ENCODE data around the gene LYZ. TPM values are rescaled to one million over a fixed set of nuclear protein-coding genes. Genes with fewer than 3 reads are reported as not detected.

LYZ gene
- total RNA-seq, 1 donor from 2014 or later = 4.5 TPM

DNA sequence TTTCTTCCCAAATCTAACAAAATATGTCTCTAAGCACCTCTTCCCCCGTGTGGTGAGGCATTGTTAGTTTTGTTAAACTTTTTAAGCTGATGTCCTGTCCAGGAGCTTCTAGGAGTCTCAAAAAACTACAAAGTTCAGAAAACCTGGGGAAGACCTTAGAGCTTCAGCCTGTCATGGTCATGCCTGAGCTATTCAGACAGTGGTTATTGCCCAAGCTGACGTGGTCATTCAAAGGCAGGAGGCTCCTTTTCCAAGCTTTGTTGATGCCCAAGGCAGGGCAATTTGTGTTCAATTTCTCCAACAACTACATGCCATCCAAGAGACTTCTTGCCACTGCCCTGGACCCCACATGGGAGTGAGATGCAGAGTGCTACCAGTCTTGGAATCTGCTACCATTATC is 5.8 kb upstream of the LYZ start:
- H3K36me3 ChIP-seq = no peaks in the 10 kb centered on the region
- no peaks in the 10 kb centered on the region for H3K27me3 ChIP-seq
- TF ChIP-seq CTCF (IDR thresholded peaks at IDR 0.05) = no peak
- intact Hi-C loops (cut with DNase I) = no loop called here
- H3K27ac ChIP-seq = no peak overlapping the region
- H3K4me1 ChIP-seq = no peaks in the 10 kb centered on the region
- H3K9me3 ChIP-seq = no peaks in the 10 kb centered on the region
- DNase-seq (ENCODE audit: low spot score in 2 of 2) = no peak
- no peak overlapping the region for H3K4me3 ChIP-seq

GRCh38 chr12:69343357-69343756 is 4.8 kb upstream of the LYZ start:
- no peaks in the 10 kb centered on the region for H3K36me3 ChIP-seq
- no peaks in the 10 kb centered on the region for H3K9me3 ChIP-seq
- no peak for TF ChIP-seq CTCF (IDR thresholded peaks at IDR 0.05)
- H3K27ac ChIP-seq = no peak overlapping the region
- intact Hi-C loops (cut with DNase I) = no loop called here
- DNase-seq (ENCODE audit: low spot score in 2 of 2) = no peak
- no peaks in the 10 kb centered on the region for H3K27me3 ChIP-seq
- H3K4me3 ChIP-seq = no peak overlapping the region
- no peaks in the 10 kb centered on the region for H3K4me1 ChIP-seq

DNA sequence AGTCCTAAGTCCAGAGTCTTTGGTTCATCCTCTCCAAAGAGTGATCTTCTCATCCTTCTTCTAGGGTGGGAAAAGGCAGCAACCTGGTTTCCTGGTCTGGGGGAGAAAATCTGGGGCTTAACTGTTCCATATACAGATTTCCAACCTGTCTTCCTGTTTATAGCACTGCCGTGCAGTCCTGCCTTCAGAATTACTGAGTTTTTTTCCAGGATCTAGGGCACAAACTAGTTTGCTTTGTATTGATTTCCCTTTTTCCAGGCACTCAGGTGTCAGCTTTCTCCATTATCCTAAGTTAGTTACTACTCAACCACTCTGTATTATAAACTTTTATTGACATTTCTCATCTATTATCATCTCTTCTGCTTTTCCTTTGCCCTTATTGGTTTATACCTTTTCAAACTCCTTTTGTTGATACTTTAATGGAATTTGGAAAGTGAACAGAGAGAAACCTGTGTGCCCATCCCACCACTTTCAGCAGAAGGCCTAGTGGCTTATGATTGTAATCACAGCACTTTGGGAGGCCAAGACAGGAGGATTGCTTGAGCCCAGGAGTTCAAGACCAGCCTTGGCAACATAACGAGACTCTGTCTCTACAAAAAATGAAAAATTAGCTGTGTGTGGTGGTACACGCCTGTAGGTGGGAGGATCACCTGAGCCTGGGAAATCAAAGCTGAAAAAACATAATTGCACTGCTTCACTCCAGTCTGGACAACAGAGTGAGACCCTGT is 4.1 kb upstream of the LYZ start:
- TF ChIP-seq CTCF (IDR thresholded peaks at IDR 0.05) = no peak
- intact Hi-C loops (cut with DNase I) = no loop called here

DNA sequence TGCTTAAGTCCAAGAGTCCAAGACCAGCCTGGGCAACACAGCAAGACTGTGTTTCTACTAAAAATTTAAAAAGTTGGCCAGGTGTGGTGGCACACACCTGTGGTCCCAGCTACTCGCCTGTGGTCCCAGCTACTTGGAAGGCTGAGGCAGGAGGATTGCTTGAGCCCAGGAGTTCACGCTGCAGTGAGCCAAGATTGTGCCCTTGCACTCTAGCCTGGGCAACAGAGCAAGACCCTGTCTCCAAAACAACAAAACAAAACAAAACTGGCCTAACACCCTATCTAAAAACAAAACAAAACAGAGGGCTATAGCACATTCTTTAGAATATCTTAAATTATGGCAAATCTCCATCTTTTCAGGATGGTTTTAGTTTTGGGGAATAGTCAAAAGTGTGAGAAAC is 3.1 kb upstream of the LYZ start:
- DNase-seq (ENCODE audit: low spot score in 2 of 2) = no peak
- Histone ChIP-seq H3K9me3 (no peaks in the 10 kb centered on the region), H3K36me3 (no peaks in the 10 kb centered on the region), H3K27ac (no peak overlapping the region), H3K27me3 (no peaks in the 10 kb centered on the region), H3K4me1 (no peaks in the 10 kb centered on the region), H3K4me3 (no peak overlapping the region)
- intact Hi-C loops (cut with DNase I) = no loop called here
- TF ChIP-seq CTCF (IDR thresholded peaks at IDR 0.05) = no peak

More for the DNA sequence above, 4.1 kb upstream of the LYZ start:
- H3K27me3 ChIP-seq = no peaks in the 10 kb centered on the region
- no peaks in the 10 kb centered on the region for H3K36me3 ChIP-seq
- H3K27ac ChIP-seq = no peak overlapping the region
- H3K9me3 ChIP-seq = no peaks in the 10 kb centered on the region
- H3K4me3 ChIP-seq = no peak overlapping the region
- DNase-seq (ENCODE audit: low spot score in 2 of 2) = no peak
- no peaks in the 10 kb centered on the region for H3K4me1 ChIP-seq

GRCh38 chr12:69345742-69346141 is 2.4 kb upstream of the LYZ start:
- Histone ChIP-seq H3K4me3 (no peak overlapping the region), H3K27ac (no peak overlapping the region), H3K4me1 (no peaks in the 10 kb centered on the region), H3K9me3 (no peaks in the 10 kb centered on the region), H3K36me3 (no peaks in the 10 kb centered on the region), H3K27me3 (no peaks in the 10 kb centered on the region)
- intact Hi-C loops (cut with DNase I) = no loop called here
- TF ChIP-seq CTCF (IDR thresholded peaks at IDR 0.05) = no peak
- DNase-seq (ENCODE audit: low spot score in 2 of 2) = no peak

Measured in ascending aorta (tissue), 2 donors.